HCT116 (cell line): ENCODE data around the gene DYNC2H1. TPM values are rescaled to one million over a fixed set of nuclear protein-coding genes. Genes with fewer than 3 reads are reported as not detected.

Experiments
- ATAC-seq: fragments of 200-7000 bp; cut with Tn5 transposase; 2 replicates; pipeline ENCODE4 v1.9.1; 2020; ENCODE audit warnings: mild to moderate bottlenecking, moderate library complexity
- BruUV-seq: library from RNA; stranded (reverse); fragments of 400-500 nt; replicated peaks from 2 replicates; lab custom pipeline; 2021; lab: Mats Ljungman, UMichigan
- CTCF ChIA-PET: fragments of 300-600 bp; sonication (Branson Sonifier 250); formaldehyde crosslinking; loops from one replicate; lab custom pipeline; 2021; ENCODE audit warnings: antibody characterized with exemption; lab: Charles Lee
- POLR2A ChIA-PET: fragments of 300-600, 350-600 bp; sonication (Branson Sonifier 250); formaldehyde crosslinking; loops from one replicate; lab custom pipeline; 2021; ENCODE audit warnings: antibody characterized with exemption; lab: Charles Lee
- RAD21 ChIA-PET, 2 experiments: fragments of 300-600 bp; sonication (Branson Sonifier 250); formaldehyde crosslinking; loops; one replicate each; lab custom pipeline; 2023; ENCODE audit warnings: low total read pairs in 2 of 2; ENCODE audit not compliant: uncharacterized antibody in 2 of 2, unreplicated experiment in 2 of 2, low non-redundant PET in 1 of 2; lab: Charles Lee
- DNase-seq: peaks from one replicate; pipeline ENCODE4 v3.0.0-alpha.2; 2010; ENCODE audit warnings: low read depth, low spot score
- H2AFZ ChIP-seq: fragments of 200-600 bp; shearing (Covaris generic), sonication (generic); 2 replicates; pipeline ENCODE4 v1.6.1; 2017; ENCODE audit warnings: low read depth, mixed run types, mixed read lengths, antibody characterized with exemption, low read length; ENCODE audit not compliant: poor library complexity, severe bottlenecking
- H3K27ac ChIP-seq: 2 replicates; pipeline ENCODE4 v1.5.1; 2012; ENCODE audit warnings: low read depth, low read length
- H3K27me3 ChIP-seq: fragments of 200-600 bp; sonication (generic); 2 replicates; pipeline ENCODE4 v1.6.1; 2016; ENCODE audit warnings: mixed run types, low read length, mixed read lengths; ENCODE audit not compliant: insufficient read depth
- H3K36me3 ChIP-seq, 2 experiments: fragments of 200-500 bp in 1 of 2; fragments of 200-600 bp in 1 of 2; sonication (Bioruptor generic) in 1 of 2; sonication (generic) in 1 of 2; 2 replicates each; pipeline versions ENCODE4 v1.5.1 to v1.6.1; 2014 to 2016; ENCODE audit warnings: low read length in 2 of 2, inconsistent platforms in 1 of 2, mixed read lengths in 1 of 2, mixed run types in 1 of 2; ENCODE audit not compliant: insufficient read depth in 2 of 2, control insufficient read depth in 1 of 2
- H3K4me1 ChIP-seq, 2 experiments: fragments of 200-600 bp in 1 of 2; sonication (generic) in 1 of 2; 2 replicates each; pipeline versions ENCODE4 v1.5.1 to v1.6.1; 2012 to 2017; ENCODE audit warnings: low read length in 2 of 2, inconsistent platforms in 1 of 2, mild to moderate bottlenecking in 1 of 2, mixed read lengths in 1 of 2, mixed run types in 1 of 2, moderate library complexity in 1 of 2; ENCODE audit not compliant: insufficient read depth in 2 of 2, control insufficient read depth in 1 of 2
- H3K4me2 ChIP-seq: fragments of 200-600 bp; sonication (generic); 2 replicates; pipeline ENCODE4 v1.6.1; 2017; ENCODE audit warnings: mixed run types, low read length, mixed read lengths
- H3K4me3 ChIP-seq, 2 experiments: fragments of 200-600 bp in 1 of 2; sonication (generic) in 1 of 2; replicated peaks in 1 of 2; 2 replicates each; pipeline ENCODE4 v1.5.1; 2011 to 2016; ENCODE audit warnings: low read length in 2 of 2, control low read depth in 1 of 2, low read depth in 1 of 2, mild to moderate bottlenecking in 1 of 2, mixed read lengths in 1 of 2, mixed run types in 1 of 2
- H3K79me2 ChIP-seq: fragments of 200-600 bp; sonication (generic); 2 replicates; pipeline ENCODE4 v1.6.1; 2017; ENCODE audit warnings: mild to moderate bottlenecking, mixed run types, low read length, moderate library complexity, mixed read lengths; ENCODE audit not compliant: insufficient read depth
- H3K9ac ChIP-seq: fragments of 200-600 bp; sonication (generic); 2 replicates; pipeline ENCODE4 v1.6.1; 2016; ENCODE audit warnings: low read length, mixed read lengths
- H3K9me2 ChIP-seq: fragments of 200-600 bp; sonication (generic), shearing (Covaris generic); 2 replicates; pipeline ENCODE4 v1.6.1; 2017; ENCODE audit warnings: mixed run types, mild to moderate bottlenecking, moderate library complexity; ENCODE audit not compliant: insufficient read depth
- H3K9me3 ChIP-seq, 2 experiments: fragments of 200-500 bp in 1 of 2; fragments of 200-600 bp in 1 of 2; sonication (Bioruptor generic) in 1 of 2; sonication (generic) in 1 of 2; 2 replicates each; pipeline ENCODE4 v1.6.1; 2014 to 2017; ENCODE audit warnings: low read length in 2 of 2, mixed read lengths in 2 of 2, inconsistent platforms in 1 of 2, low read depth in 1 of 2, mild to moderate bottlenecking in 1 of 2, mixed run types in 1 of 2, moderate library complexity in 1 of 2; ENCODE audit not compliant: control insufficient read depth in 1 of 2, insufficient read depth in 1 of 2
- H4K20me1 ChIP-seq: fragments of 200-600 bp; sonication (generic), shearing (Covaris generic); 2 replicates; pipeline ENCODE4 v1.6.1; 2017; ENCODE audit warnings: mixed run types, mild to moderate bottlenecking, moderate library complexity; ENCODE audit not compliant: insufficient read depth
- CBX3 ChIP-seq: IDR thresholded peaks from 2 replicates; pipeline ENCODE4 v1.6.1; 2012; ENCODE audit warnings: low read depth
- EGR1 ChIP-seq: IDR thresholded peaks from 2 replicates; pipeline ENCODE4 v1.6.1; 2012; ENCODE audit warnings: low read depth
- POLR2AphosphoS5 ChIP-seq: IDR thresholded peaks from 2 replicates; pipeline ENCODE4 v1.6.1; 2011; ENCODE audit warnings: mild to moderate bottlenecking, low read depth, low read length, moderate library complexity
- RAD21 ChIP-seq: IDR thresholded peaks from 2 replicates; pipeline ENCODE4 v1.6.1; 2012; ENCODE audit warnings: low read depth, mild to moderate bottlenecking
- TCF7L2 ChIP-seq: IDR thresholded peaks from 2 replicates; pipeline ENCODE4 v1.7.0; 2011; ENCODE audit warnings: borderline replicate concordance, inconsistent platforms; ENCODE audit not compliant: insufficient read depth, insufficient read length; ENCODE audit errors: extremely low read depth
- YY1 ChIP-seq: IDR thresholded peaks from 2 replicates; pipeline ENCODE4 v1.6.1; 2011; ENCODE audit warnings: low read length, low read depth, moderate library complexity, mild to moderate bottlenecking; ENCODE audit not compliant: insufficient replicate concordance; ENCODE audit errors: extremely low read depth
- intact Hi-C: fragments of 100-400 bp; cut with micrococcal nuclease; formaldehyde crosslinking; loops from 2 replicates; pipeline ENCODE4 v1.10.0; 2022
- total RNA-seq: library from RNA; stranded (reverse); gene quantifications from one replicate; pipeline ENCODE4 v1.2.1, GENCODE V29; 2021; ENCODE audit not compliant: unreplicated experiment
- TF ChIP-seq, protein P1 (sequence below): IDR thresholded peaks from 2 replicates; pipeline ENCODE4 v1.6.1; 2011; ENCODE audit warnings: mild to moderate bottlenecking, low read length, moderate library complexity; ENCODE audit not compliant: insufficient replicate concordance; ENCODE audit errors: extremely low read depth
- TF ChIP-seq, protein P2 (sequence below): IDR thresholded peaks from 2 replicates; pipeline ENCODE4 v1.6.1; 2012; ENCODE audit warnings: low read depth

DYNC2H1 gene
- total RNA-seq, 1 experiment from 2014 or later = 1.5 TPM

DNA sequence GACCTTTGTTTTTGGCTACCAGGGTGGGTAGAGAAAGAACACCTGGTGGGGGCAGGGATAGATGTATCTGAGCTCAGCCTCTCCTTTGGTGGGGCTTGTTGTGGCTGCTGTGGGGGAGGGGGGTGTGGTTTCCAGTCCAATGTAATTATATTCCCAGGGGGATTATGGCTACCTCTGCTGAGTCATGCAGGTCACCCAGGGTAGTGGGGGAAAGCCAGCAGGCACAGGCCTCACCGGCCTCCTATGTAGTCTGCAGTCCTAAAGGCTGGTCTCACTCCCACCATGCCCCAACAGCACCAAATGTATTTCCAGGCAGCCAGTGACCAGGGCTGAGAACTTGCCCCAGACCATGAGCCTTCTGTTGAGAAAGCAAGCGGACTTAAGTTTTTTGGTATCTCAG lies 119.6 kb downstream of the DYNC2H1 start:
- H3K4me3 ChIP-seq = no peak overlapping the region
- ChIA-PET CTCF (no interaction called here), RAD21 (no interaction called here), POLR2A (no interaction called here)
- BruUV-seq = no TSS peak
- DNase-seq (no peak), ATAC-seq (no peak)
- H2AFZ ChIP-seq = no peak overlapping the region
- TF ChIP-seq RAD21 = no peak
- TF ChIP-seq YY1 = no peak
- TF ChIP-seq POLR2AphosphoS5 = no peak
- no peak for TF ChIP-seq TCF7L2
- TF ChIP-seq, protein P1, sequence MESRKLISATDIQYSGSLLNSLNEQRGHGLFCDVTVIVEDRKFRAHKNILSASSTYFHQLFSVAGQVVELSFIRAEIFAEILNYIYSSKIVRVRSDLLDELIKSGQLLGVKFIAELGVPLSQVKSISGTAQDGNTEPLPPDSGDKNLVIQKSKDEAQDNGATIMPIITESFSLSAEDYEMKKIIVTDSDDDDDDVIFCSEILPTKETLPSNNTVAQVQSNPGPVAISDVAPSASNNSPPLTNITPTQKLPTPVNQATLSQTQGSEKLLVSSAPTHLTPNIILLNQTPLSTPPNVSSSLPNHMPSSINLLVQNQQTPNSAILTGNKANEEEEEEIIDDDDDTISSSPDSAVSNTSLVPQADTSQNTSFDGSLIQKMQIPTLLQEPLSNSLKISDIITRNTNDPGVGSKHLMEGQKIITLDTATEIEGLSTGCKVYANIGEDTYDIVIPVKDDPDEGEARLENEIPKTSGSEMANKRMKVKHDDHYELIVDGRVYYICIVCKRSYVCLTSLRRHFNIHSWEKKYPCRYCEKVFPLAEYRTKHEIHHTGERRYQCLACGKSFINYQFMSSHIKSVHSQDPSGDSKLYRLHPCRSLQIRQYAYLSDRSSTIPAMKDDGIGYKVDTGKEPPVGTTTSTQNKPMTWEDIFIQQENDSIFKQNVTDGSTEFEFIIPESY = no peak
- no peak for TF ChIP-seq EGR1
- no peak for TF ChIP-seq CBX3
- TF ChIP-seq, protein P2, sequence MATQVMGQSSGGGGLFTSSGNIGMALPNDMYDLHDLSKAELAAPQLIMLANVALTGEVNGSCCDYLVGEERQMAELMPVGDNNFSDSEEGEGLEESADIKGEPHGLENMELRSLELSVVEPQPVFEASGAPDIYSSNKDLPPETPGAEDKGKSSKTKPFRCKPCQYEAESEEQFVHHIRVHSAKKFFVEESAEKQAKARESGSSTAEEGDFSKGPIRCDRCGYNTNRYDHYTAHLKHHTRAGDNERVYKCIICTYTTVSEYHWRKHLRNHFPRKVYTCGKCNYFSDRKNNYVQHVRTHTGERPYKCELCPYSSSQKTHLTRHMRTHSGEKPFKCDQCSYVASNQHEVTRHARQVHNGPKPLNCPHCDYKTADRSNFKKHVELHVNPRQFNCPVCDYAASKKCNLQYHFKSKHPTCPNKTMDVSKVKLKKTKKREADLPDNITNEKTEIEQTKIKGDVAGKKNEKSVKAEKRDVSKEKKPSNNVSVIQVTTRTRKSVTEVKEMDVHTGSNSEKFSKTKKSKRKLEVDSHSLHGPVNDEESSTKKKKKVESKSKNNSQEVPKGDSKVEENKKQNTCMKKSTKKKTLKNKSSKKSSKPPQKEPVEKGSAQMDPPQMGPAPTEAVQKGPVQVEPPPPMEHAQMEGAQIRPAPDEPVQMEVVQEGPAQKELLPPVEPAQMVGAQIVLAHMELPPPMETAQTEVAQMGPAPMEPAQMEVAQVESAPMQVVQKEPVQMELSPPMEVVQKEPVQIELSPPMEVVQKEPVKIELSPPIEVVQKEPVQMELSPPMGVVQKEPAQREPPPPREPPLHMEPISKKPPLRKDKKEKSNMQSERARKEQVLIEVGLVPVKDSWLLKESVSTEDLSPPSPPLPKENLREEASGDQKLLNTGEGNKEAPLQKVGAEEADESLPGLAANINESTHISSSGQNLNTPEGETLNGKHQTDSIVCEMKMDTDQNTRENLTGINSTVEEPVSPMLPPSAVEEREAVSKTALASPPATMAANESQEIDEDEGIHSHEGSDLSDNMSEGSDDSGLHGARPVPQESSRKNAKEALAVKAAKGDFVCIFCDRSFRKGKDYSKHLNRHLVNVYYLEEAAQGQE = no peak
- intact Hi-C loops = no loop called here
- H3K27me3 ChIP-seq = no peaks in the 10 kb centered on the region
- H3K9me3 ChIP-seq = no peaks in the 10 kb centered on the region
- H3K9me2 ChIP-seq = no peaks in the 10 kb centered on the region
- no peaks in the 10 kb centered on the region for H4K20me1 ChIP-seq
- H3K27ac ChIP-seq = no peak overlapping the region
- no peaks in the 10 kb centered on the region for H3K4me1 ChIP-seq
- H3K9ac ChIP-seq = no peak overlapping the region
- H3K79me2 ChIP-seq = no peaks in the 10 kb centered on the region
- H3K4me2 ChIP-seq = no peak overlapping the region
- H3K36me3 ChIP-seq = no peaks in the 10 kb centered on the region
